Neutrophil (primary cell): Measurements from ENCODE around the gene GNA12.

Experiments used
- H3K27ac ChIP-seq: fragments of 200-600 bp; sonication (generic); 2 replicates; pipeline ENCODE4 v1.5.1; 2016; ENCODE audit warnings: mild to moderate bottlenecking, moderate library complexity
- H3K27me3 ChIP-seq: fragments of 200-600 bp; sonication (generic); 2 replicates; pipeline ENCODE4 v1.6.0; 2016; ENCODE audit warnings: mild to moderate bottlenecking
- H3K36me3 ChIP-seq: fragments of 200-600 bp; sonication (generic); 2 replicates; pipeline ENCODE4 v1.5.1; 2017
- H3K4me1 ChIP-seq, 2 experiments: fragments of 200-600 bp in 1 of 2; sonication (generic) in 1 of 2; 1 replicate in 1 of 2; 2 replicates in 1 of 2; pipeline versions ENCODE4 v1.5.1 to v1.6.1; 2013 to 2016; ENCODE audit warnings: low read depth in 1 of 2, low read length in 1 of 2, mild to moderate bottlenecking in 1 of 2, moderate library complexity in 1 of 2; ENCODE audit not compliant: control insufficient read depth in 1 of 2, insufficient read depth in 1 of 2
- H3K4me3 ChIP-seq, 2 experiments: fragments of 200-600 bp in 1 of 2; sonication (generic) in 1 of 2; 1 replicate in 1 of 2; 2 replicates in 1 of 2; pipeline ENCODE4 v1.5.1; 2013 to 2016; ENCODE audit warnings: low read depth in 1 of 2, low read length in 1 of 2, mild to moderate bottlenecking in 1 of 2, moderate library complexity in 1 of 2
- H3K9me3 ChIP-seq: fragments of 200-600 bp; sonication (generic); 2 replicates; pipeline ENCODE4 v1.5.1; 2016
- TF ChIP-seq, protein P1 (sequence below): fragments of 200-600 bp; sonication (generic); IDR thresholded peaks from 2 replicates; pipeline ENCODE4 v1.5.1; 2016; ENCODE audit warnings: antibody characterized with exemption

Gene GNA12

DNA sequence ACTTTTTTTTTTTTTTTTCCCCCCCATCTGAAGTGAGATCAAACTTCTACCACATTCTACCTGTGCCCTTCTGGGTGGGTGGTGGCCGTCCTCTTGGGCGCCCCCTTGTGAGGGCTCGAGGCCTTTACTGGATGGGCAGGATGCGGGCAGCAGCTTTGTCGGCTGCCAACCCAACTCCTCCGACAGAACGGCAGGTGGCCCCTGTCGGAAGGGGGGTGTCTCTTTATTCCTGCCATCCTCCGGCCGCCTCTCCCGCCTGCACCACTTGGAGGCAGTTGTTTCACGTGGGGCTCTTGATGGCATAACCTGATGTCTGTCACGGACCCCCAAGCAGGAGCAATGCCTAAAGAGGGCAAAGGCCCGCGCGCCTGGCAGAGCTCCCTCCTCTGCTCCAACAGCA is 125.1 kb downstream of the GNA12 start:
- no peak overlapping the region for H3K4me3 ChIP-seq
- H3K36me3 ChIP-seq = no peaks in the 10 kb centered on the region
- no peaks in the 10 kb centered on the region for H3K9me3 ChIP-seq
- TF ChIP-seq, protein P1, sequence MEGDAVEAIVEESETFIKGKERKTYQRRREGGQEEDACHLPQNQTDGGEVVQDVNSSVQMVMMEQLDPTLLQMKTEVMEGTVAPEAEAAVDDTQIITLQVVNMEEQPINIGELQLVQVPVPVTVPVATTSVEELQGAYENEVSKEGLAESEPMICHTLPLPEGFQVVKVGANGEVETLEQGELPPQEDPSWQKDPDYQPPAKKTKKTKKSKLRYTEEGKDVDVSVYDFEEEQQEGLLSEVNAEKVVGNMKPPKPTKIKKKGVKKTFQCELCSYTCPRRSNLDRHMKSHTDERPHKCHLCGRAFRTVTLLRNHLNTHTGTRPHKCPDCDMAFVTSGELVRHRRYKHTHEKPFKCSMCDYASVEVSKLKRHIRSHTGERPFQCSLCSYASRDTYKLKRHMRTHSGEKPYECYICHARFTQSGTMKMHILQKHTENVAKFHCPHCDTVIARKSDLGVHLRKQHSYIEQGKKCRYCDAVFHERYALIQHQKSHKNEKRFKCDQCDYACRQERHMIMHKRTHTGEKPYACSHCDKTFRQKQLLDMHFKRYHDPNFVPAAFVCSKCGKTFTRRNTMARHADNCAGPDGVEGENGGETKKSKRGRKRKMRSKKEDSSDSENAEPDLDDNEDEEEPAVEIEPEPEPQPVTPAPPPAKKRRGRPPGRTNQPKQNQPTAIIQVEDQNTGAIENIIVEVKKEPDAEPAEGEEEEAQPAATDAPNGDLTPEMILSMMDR = no peak
- peaks cover 48% of the 10 kb centered on the region for H3K27me3 ChIP-seq
- H3K4me1 ChIP-seq = no peaks in the 10 kb centered on the region
- no peak overlapping the region for H3K27ac ChIP-seq

DNA sequence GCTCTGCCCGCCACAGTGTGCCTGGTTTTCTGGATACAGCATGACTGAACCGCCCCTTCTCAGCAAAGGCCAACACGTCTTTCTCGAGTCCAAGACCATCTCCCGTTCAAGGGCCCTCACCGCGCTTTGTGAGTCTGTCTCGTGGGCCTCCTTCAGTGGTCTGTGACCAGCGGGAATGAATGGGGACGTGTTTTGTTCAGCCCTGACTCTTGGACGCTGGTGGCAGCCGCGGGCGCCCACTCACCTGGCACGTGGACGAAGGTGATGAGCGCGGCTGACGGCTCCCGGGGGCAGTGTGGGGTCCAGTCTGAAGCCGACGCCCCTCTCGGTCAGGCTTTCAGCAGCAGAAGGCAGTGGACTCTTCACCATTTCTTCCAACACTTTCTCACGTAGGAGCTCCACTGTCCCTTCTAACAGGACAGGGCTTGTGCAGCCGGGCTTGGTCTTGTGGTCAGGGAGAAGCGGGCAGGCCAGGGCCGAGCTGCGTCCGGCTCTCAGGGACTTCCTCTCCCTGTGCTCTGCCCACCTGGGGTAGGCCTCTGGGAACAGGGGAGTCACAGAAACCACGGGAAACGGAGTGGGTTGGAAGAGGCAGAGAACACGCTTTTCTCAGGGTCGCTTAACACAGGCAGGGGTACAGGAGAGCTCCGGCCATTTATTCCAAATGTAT is 125.7 kb downstream of the GNA12 start:
- Histone ChIP-seq H3K36me3 (no peaks in the 10 kb centered on the region), H3K4me1 (no peaks in the 10 kb centered on the region), H3K27ac (no peak overlapping the region), H3K9me3 (no peaks in the 10 kb centered on the region), H3K27me3 (peaks cover 53% of the 10 kb centered on the region), H3K4me3 (no peak overlapping the region)
- TF ChIP-seq, protein P1 = no peak

DNA sequence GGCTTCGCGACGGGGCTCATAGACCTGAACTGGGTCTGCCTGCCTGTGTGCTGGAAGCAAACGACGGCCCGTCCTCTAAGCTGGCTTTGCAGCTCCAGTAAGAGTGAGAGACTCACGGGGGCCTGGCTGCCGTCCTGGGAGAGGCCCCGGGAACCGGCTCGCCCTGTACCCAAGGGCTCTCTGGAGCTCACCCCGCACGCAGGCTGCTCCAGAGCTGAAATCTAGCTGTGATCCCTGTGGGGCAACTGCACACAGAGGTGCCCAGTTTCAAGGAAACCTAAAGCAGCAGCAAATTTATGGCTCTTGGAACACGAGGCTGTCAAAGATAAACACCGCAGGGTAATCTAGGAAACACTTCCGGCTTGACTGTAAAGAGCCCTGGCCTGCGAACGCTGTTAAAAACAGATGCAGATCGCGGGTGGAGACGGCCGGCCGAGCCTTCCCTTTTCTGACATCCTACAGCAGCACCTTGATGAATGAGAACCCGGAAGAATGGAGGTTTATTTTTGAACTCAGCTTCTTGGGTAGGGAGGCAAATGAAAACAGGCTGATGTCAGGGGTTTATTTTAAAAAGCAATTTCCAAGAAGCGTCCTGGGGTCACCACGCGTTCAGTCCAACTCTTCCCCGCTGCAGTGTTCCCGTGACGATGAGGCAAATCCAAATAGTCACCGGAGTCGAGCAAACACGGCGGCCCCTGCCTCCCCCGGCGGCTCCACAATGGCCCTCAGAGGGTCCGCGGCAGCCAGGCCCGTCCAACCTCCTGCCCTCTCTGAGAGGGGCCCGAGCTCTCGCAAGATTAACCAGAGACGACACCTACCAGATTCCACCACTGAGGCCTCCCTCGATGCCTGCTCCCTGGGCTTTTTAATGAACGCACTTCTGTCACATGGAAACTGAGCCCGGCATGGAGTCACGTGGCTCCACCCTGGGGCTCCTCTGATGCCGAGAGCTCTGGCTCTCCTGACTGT is 126.5 kb downstream of the GNA12 start:
- no peak overlapping the region for H3K4me3 ChIP-seq
- TF ChIP-seq, protein P1 = no peak
- H3K36me3 ChIP-seq = no peaks in the 10 kb centered on the region
- H3K4me1 ChIP-seq = no peaks in the 10 kb centered on the region
- no peak overlapping the region for H3K27ac ChIP-seq
- H3K27me3 ChIP-seq = peaks cover 58% of the 10 kb centered on the region
- no peaks in the 10 kb centered on the region for H3K9me3 ChIP-seq

DNA sequence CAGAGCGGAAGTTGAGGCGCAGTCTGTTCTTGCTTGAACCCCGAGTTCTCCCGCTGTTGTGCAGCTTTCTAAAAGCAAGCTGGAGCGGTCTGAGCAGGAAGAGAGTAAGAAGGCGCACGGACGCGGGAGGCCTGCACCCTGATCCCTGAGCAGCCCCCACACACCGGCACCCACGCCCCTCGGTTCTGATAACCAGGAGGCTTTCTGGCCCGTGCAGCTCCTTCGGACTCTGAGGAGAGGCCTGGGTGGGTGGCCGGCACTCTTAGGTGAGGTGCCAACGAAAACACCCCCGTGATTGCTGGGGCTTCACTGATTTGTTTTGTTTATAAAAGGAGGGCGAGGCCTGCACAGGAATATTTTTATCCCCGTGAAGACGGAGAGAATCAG is 127.2 kb downstream of the GNA12 start:
- no peaks in the 10 kb centered on the region for H3K9me3 ChIP-seq
- H3K27me3 ChIP-seq = peaks cover 61% of the 10 kb centered on the region
- H3K27ac ChIP-seq = no peak overlapping the region
- TF ChIP-seq, protein P1 = no peak
- H3K4me3 ChIP-seq = no peak overlapping the region
- no peaks in the 10 kb centered on the region for H3K4me1 ChIP-seq
- H3K36me3 ChIP-seq = no peaks in the 10 kb centered on the region

DNA sequence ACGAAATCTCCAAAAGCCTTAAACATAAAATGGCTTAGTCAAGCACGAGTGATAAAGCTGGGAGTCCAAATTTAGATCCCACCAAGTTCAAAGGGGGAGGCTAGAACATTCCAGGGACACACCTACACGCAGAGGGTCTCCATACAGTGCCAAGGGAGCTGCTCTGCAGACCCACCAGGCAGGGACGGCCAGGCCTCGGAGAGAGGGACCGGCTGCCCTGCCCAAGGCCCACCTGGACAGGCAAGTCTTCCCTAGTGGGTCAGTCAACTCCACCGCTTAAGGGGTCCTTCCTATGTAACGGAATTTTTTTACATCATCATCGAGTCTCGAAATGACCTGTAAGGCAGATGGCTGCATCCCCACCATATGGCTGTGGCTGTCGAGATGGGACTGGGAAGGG is 127.6 kb downstream of the GNA12 start:
- H3K27me3 ChIP-seq = peaks cover 61% of the 10 kb centered on the region
- TF ChIP-seq, protein P1 = no peak
- no peaks in the 10 kb centered on the region for H3K4me1 ChIP-seq
- H3K27ac ChIP-seq = no peak overlapping the region
- H3K36me3 ChIP-seq = no peaks in the 10 kb centered on the region
- H3K4me3 ChIP-seq = no peak overlapping the region
- H3K9me3 ChIP-seq = no peaks in the 10 kb centered on the region
